ENCODE measurements around the gene SCAMP3.
A peak's percentile ranks its signal among the peaks of the same experiment; 100 is the strongest.
"Not testable (repeated sequence)": the region's sequence is repeated elsewhere in the genome, so short reads cannot be mapped to it uniquely, and the experiment has no call there.

Gene SCAMP3

DNA sequence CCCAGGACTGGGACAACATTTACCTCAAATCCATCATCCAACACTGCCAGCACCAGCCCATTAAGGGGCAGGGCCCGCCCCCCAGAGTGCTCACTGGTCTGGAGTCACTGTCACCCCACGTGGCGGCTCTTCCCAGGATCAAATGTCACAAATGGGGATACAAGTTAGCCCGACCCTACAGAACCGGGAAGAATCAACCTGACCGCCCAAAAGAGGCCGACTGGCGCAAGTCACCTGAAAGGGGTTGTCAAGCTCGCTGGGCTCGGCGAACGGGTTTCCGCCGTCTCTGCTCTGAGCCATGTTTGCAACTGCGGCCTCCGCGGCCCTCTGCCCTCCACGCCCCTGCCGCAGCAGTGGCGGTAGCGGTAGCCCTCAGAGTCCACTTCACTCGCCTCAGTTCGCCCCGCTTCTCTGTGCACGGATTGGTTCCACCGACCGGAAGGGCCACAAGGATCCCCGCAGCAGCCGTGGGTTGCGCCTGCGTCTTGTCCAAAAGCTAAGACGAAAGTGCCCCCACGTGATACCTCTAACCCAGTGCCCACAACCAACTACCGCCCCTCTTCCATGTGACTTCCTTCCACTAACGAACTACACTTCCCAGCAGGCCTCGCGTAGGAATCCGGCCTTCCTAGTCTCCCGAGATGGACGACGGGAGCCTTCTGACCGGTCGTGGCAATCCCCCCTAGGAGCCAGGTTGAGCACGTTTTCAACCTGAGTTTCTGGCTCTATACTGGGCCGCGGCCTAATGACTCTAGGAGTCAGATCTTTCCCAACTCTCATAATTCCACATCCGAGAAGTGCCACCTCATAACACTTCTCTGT is at the start of gene SCAMP3:
TSS of gene SCAMP3 (minus strand) at position 509 of the 822 bp plus-strand sequence. CDS start at position 300, 209 bp downstream.
- peak; percentile 99 for DNase-seq

- no peak for DNase-seq
These were observed 47.4 kb upstream of the SCAMP3 start for GRCh38 chr1:155309423-155310021.

GRCh38 chr1:155308493-155309422 is 46.6 kb upstream of the SCAMP3 start, which contains the start of gene FDPS:
Gene FDPS (plus strand): TSS chr1:155308866. CDS start chr1:155309790, 924 bp downstream.
- peak; percentile 100 for DNase-seq

DNA sequence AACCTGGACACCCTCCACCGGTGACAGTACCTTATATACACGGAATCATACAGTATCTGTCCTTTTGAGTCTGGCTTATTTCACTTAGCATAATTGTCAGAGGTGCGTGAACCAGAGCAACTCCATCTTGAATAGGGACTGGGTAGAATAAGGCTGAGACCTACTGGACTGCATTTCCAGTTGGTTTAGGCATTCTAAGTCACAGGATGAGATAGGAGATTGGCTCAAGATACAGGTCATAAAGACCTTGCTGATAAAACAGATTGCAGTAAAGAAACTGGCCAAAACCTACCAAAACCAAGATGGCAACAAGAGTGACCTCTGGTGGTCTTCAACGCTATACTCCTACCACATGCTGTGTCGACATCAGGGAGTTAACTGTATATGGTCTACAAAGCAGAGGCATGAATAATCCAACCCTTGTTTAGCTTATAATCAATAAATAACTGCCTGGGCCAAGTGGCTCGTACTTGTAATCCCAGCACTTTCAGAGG is 45.1 kb upstream of the SCAMP3 start:
- peak; percentile 87 for DNase-seq

- no peak for DNase-seq
These were observed 43.8 kb upstream of the SCAMP3 start for GRCh38 chr1:155305881-155306391.

DNA sequence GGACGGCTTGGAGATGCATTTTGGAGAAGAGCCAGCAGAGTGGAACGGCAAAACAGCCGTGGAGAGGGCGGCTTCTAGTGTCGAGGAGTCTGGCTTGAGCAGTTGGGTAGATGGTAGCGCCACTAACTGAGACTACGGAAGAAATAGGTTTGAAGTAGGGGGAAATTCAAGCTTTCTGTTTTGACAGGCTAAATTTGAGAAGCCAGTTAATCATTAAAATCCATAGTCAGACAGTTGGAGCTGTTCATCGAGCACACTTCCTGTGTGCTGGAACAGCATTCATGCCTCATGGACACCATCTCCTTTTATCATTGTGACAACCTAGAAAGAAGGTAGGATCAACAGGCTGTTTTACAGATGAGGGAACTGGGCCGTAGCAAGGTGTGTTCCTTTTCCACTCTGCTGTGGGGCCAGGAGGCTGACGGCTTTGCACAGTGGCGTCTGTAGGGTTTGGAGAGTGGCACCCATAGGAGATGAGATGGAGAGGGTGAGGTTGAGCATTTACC is 42.5 kb upstream of the SCAMP3 start:
- no peak for DNase-seq

DNA sequence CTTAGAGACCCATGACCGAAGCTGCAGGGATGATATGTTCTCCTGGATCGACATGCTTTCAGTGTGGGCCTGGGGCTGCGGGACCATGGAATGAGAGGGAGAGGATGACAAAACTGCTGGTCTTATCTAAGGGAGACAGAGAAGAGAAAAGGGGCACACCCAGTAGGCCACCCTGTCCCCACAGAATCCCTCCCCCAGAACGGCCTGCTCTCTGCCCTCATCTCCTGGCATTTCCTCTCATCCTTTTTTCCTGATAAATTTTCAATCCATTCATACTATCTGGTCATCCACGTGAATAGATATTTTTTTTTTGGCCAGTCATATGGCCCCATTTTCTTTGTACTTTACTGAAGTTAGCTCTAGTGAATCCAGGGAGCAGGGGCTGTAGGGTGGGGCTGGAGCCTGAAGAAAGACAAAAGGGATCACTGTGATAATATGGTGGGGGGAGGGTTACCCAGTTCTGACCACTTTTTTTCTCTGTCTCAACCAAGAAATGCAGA is 39.2 kb upstream of the SCAMP3 start, which contains the start of gene PKLR:
TSS of gene PKLR (minus strand) at position 97 of the 500 bp plus-strand sequence. CDS start at position 54, 43 bp downstream.
- peak; percentile 53 for DNase-seq

DNA sequence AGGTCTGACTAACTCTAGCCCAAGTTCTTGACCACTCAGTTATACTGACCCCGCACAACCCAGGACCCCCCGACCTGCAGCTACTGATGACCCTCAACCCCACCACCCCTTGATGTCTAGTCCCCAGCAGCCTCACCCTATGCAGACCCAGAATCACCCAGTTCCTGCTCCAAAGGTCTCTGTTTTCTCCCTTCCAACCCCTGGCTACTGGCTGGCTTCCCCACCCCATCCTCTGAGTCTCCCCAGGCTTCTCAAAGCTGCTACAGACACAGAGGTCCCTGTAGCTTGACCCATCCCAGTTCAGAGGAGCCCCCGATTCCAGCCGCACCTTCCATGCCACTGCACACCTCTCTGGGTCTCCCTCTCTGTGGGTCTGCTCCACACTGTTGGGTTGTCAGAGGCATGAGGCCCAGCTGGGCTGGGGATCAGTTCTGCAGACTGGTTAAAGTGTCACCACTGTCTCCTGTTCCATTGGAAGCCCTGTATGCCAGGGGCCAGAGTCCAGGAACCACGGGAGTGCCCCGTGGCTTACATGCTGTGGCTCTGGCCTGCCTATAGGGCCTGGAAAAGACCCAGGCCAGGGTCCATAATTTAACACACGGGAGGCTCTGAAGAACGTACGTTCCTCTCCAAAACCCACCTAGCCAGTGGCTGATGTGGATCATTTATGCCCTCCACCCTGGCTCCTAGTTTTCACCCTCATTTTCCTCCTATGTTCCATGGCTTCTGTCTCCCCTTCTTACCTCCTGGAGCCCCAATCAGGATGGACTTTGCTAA is 38.6 kb upstream of the SCAMP3 start:
- no peak for DNase-seq

DNA sequence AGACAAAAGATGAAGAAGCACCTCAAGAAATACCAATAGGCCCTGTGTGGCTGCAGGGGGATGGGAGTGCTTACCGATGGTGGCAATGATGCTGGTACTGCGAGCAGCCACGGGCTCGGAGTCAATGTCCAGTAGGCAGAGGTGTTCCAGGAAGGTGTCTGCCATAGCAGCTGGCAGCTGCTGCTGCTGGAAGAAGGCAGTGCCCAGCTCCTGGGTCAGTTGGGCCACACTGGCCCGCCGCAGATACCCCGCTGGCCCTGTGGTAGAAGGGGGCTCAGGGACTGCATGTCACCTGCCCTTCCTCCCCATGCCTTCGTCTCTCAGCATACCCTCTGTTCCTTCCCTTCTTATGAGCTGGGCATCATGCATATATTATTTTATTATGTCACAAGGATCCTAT is 37.9 kb upstream of the SCAMP3 start:
- no peak for DNase-seq

GRCh38 chr1:155297384-155297783 is 35.2 kb upstream of the SCAMP3 start:
- DNase-seq: no peak

DNA sequence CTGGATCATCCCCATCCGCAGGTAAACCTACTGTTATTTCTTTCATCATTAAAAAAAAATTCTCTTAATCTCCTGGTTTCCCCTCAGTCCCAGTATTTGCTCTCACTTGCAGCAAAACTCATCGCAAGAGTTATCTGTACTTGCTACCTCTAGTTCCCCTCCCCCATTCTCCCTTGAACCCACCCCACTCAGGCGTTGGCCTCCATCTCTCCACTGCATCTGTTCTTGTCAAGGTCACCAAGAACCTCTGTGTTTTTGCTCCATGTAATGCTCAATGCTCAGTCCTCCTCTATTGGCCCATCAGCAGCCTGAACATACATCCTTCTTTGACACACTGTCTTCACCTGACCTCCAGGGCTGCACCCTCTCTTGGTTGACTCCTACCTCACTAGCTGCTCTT is 34.5 kb upstream of the SCAMP3 start:
- no peak for DNase-seq

DNA sequence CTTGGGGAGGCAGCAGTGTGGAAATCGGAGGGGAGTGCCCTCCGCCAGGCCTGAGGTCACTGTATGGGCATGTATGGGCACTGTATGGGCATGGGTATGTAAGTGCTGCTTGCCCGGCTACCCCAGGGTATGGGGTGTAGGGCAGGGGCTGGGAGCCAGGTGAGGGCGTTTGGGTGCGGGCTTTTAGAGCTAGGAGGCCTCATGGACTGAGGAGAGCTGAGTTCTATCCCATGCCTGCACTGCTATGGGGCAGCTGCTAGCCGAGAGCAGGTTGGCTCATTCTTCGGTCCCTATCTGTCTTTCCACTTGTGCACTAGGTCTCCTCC is 33.7 kb upstream of the SCAMP3 start:
- DNase-seq: no peak

DNA sequence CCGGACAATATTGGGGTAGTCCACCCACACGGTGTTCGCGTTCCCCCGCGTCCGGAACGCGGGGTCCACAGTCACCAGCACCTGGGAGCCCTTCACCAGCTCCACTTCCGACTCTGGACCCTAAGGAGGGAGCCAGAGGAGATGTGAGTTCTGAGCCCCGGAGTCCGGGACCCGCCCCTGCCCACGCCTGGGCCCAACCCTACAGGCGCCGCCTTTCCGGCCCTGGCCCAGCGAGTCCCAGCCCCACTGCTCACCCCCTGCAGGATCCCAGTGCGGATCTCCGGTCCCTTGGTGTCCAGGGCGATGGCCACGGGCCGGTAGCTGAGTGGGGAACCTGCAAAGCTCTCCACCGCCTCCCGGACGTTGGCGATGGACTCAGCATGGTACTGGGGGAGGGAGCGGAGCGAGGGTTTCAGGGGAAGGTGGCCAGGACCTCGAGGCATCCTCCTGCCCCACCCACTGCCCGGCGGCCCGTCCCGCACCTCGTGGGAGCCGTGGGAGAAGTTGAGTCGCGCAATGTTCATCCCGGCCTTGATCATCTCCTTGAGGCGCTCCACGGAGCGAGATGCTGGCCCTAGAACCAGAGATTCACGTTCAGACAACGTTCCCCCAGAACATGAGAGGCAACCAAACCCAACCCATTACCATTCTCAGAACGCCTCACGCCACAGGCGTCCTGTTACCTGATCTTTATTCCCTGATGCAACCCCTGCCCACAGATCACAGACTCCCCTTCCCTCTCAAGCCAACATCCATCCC is 33.2 kb upstream of the SCAMP3 start:
- no peak for DNase-seq

DNA sequence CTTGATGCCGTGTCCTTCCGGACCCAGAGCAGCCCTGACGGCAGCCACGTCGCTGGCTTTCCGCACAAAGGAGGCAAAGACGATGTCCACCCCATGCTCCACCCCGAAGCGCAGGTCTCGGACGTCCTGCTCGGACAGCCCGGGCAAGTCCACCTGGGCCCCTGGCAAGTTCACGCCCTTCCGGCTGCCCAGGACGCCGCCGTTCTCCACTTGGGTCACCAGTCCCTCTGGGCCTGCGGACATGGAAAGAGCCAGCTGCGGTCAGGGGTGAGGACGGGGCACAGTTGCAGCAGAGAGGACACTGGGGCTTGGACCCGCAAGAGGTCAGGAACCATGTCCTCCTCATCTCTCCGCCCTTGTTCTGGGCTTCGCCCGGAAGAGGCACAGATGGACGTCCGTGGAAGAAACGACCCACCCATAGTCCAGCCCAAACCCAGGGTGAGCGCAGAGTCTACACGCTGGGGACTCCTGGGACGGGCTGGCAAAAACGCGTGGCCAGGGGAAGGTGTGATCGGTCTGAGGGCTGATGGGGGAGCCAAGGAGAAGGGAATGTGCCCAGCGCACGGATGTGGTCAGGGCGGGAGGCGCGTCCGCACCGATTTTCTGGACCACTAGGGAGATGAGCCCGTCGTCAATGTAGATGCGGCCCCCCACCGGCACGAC is 32.5 kb upstream of the SCAMP3 start:
- no peak for DNase-seq

DNA sequence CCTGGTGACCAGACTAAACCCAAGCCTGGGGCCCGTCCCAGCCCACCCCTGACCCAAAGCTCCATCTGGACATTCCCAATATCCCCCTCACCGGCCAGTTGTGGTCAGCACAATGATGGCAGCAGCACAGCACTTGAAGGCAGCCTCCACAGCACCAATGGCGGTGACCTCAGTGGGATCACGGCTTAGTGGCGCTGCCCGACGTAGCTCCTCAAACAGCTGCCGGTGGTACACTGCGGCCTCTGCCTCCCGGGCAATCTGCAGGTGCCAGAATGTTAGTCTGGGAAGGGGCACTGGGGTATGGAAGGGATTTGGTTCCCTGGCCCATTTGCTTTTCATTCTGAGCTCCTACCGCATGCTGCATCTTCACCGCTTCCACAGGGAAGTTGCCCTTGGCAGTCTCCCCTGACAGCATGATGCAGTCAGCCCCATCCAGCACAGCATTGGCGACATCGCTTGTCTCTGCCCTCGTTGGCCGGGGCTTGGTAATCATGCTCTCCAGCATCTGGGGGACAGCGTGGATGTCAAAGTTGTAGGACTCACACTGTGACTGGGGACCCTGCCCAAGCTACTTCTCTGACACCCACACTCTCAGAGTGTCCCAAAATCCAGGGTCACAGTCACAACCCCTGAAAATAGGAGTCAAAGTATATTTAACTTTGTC is 31.1 kb upstream of the SCAMP3 start:
- DNase-seq: no peak

GRCh38 chr1:155291006-155291405 is 28.8 kb upstream of the SCAMP3 start:
- DNase-seq: not testable (repeated sequence)

DNA sequence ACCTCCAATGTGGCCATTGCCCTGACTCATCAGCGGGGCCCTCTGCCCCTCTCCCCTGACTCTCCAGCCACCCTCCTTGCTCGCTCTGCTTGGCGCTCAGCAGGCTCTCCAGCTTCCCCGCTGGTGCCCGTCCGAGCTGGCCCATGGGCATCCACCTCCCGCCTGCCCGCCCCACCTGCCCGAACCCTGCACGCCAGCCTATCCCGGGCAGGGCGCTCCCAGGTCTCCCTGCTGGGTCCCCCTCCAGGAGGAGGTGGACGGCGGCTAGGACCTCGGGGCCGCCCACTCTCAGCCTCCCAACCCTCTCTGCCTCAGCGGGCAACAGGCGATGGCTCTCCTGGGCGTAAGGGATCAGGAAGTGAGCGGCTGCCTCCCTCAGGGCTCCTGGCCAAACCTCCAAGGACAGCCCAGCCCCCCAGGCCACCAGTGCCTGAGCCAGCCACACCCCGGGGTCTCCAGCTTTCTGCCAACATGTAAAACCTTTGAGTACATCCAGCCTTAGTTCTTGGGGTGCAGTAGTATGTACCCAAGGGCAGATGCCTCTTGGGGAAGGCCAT is 25.9 kb upstream of the SCAMP3 start:
- no peak for DNase-seq

DNA sequence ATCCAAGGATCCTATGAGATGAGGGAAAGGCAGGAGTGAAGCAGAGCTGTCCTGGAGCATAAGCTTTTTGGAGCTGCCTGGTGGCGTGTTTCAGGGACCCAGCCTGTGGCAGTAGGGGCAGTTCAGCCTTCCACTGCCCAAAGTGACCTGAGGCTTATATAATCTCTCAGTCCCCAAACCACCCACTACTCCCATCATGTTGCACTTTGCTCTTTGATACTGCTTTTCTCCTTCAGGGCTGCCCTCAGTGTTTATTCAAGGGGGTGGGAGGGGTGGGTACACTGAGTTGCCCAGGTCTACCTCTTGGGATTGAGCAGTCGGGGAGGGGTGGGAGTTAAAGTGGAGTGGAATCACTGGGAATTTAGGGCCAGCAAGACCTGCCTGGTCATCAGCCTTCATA is 24.4 kb upstream of the SCAMP3 start:
- no peak for DNase-seq

- no peak for DNase-seq
These were observed 23.5 kb upstream of the SCAMP3 start for GRCh38 chr1:155285631-155286044.
